GM23338 (cell line): Measurements from ENCODE around the gene GMPPB. TPM values are rescaled to one million over a fixed set of nuclear protein-coding genes. Genes with fewer than 3 reads are reported as not detected.

Experiments used
- ATAC-seq: fragments of 200-7000 bp; cut with Tn5 transposase; 3 replicates; pipeline ENCODE4 v1.9.1; 2020
- DNase-seq: peaks from one replicate; pipeline ENCODE4 v3.0.0-alpha.2; 2015; ENCODE audit warnings: low spot score
- H2AFZ ChIP-seq: fragments of 200-600 bp; sonication (generic); 2 replicates; pipeline ENCODE4 v1.8.0; 2016; ENCODE audit warnings: antibody characterized with exemption, mild to moderate bottlenecking, moderate library complexity
- H3F3A ChIP-seq: fragments of 200-600 bp; sonication (generic); replicated peaks from 2 replicates; pipeline ENCODE4 v1.8.0; 2017; ENCODE audit warnings: antibody characterized with exemption, mixed run types, low read depth
- H3K27ac ChIP-seq: fragments of 200-600 bp; sonication (generic); 2 replicates; pipeline ENCODE4 v1.6.1; 2016; ENCODE audit warnings: low read depth
- H3K27me3 ChIP-seq: fragments of 200-600 bp; sonication (generic); 2 replicates; pipeline ENCODE4 v1.8.0; 2016; ENCODE audit warnings: mild to moderate bottlenecking, mixed run types, moderate library complexity; ENCODE audit not compliant: insufficient read depth
- H3K36me3 ChIP-seq: fragments of 200-600 bp; sonication (generic); 2 replicates; pipeline ENCODE4 v1.8.0; 2016; ENCODE audit warnings: mild to moderate bottlenecking; ENCODE audit not compliant: insufficient read depth
- H3K4me1 ChIP-seq: fragments of 200-600 bp; sonication (generic); 2 replicates; pipeline ENCODE4 v1.8.0; 2016; ENCODE audit warnings: mild to moderate bottlenecking, moderate library complexity; ENCODE audit not compliant: insufficient read depth
- H3K4me2 ChIP-seq: fragments of 200-600 bp; sonication (generic); 2 replicates; pipeline ENCODE4 v1.7.1; 2017; ENCODE audit warnings: mixed run types
- H3K4me3 ChIP-seq: fragments of 200-600 bp; sonication (generic); 2 replicates; pipeline ENCODE4 v1.6.1; 2016; ENCODE audit warnings: mixed run types
- H3K79me2 ChIP-seq: fragments of 200-600 bp; sonication (generic); replicated peaks from 2 replicates; pipeline ENCODE4 v1.8.0; 2017; ENCODE audit warnings: mild to moderate bottlenecking; ENCODE audit not compliant: insufficient read depth
- H3K9me2 ChIP-seq: fragments of 200-600 bp; sonication (generic); 2 replicates; pipeline ENCODE4 v1.8.0; 2017; ENCODE audit not compliant: insufficient read depth
- H4K20me1 ChIP-seq: fragments of 200-600 bp; sonication (generic); replicated peaks from 2 replicates; pipeline ENCODE4 v1.8.0; 2017; ENCODE audit warnings: mild to moderate bottlenecking; ENCODE audit not compliant: insufficient read depth
- H3K27ac Mint-ChIP-seq: 2 replicates; pipeline ENCODE4 v1.8.0; 2020; ENCODE audit warnings: inconsistent platforms, mild to moderate bottlenecking, moderate library complexity, mixed read lengths
- H3K27me3 Mint-ChIP-seq: 3 replicates; pipeline ENCODE4 v1.8.0; 2022; ENCODE audit warnings: low read depth, mild to moderate bottlenecking, moderate library complexity, mixed read lengths, inconsistent platforms; ENCODE audit not compliant: insufficient read depth, poor library complexity
- H3K36me3 Mint-ChIP-seq: 3 replicates; pipeline ENCODE4 v1.8.0; 2021; ENCODE audit warnings: low read depth, mild to moderate bottlenecking, inconsistent platforms, moderate library complexity, mixed read lengths
- H3K4me1 Mint-ChIP-seq: 3 replicates; pipeline ENCODE4 v1.8.0; 2020; ENCODE audit warnings: mild to moderate bottlenecking, inconsistent platforms, mixed read lengths
- H3K4me3 Mint-ChIP-seq: 3 replicates; pipeline ENCODE4 v1.8.0; 2021; ENCODE audit warnings: moderate library complexity, mild to moderate bottlenecking, inconsistent platforms, mixed read lengths
- H3K9me3 Mint-ChIP-seq: 3 replicates; pipeline ENCODE4 v1.8.0; 2020; ENCODE audit warnings: moderate library complexity, mild to moderate bottlenecking, inconsistent platforms, mixed read lengths
- EZH2 ChIP-seq: fragments of 200-600 bp; sonication (generic); IDR thresholded peaks from one replicate; pipeline ENCODE4 v1.8.0; 2017; ENCODE audit warnings: antibody characterized with exemption, mild to moderate bottlenecking, low read depth; ENCODE audit not compliant: unreplicated experiment
- EZH2phosphoT487 ChIP-seq: fragments of 200-600 bp; sonication (generic); IDR thresholded peaks from one replicate; pipeline ENCODE4 v1.8.1; 2018; ENCODE audit warnings: antibody characterized with exemption; ENCODE audit not compliant: unreplicated experiment
- NANOG ChIP-seq: IDR thresholded peaks from 2 replicates; pipeline ENCODE4 v1.6.1; 2016; ENCODE audit warnings: antibody characterized with exemption, borderline replicate concordance
- POLR2AphosphoS5 ChIP-seq: IDR thresholded peaks from 2 replicates; pipeline ENCODE4 v1.6.1; 2016; ENCODE audit warnings: antibody characterized with exemption, low read depth
- ZNF114 ChIP-seq: fragments of 250-450 bp; sonication (Bioruptor Pico); IDR thresholded peaks from 2 replicates; pipeline ENCODE4 v1.5.0; 2020; ENCODE audit warnings: mild to moderate bottlenecking, moderate library complexity
- ZNF331 ChIP-seq: fragments of 250-450 bp; sonication (Bioruptor Pico); IDR thresholded peaks from 2 replicates; pipeline ENCODE4 v1.5.0; 2020; ENCODE audit warnings: low read depth, mild to moderate bottlenecking, moderate library complexity
- polyA plus RNA-seq: library from polyadenylated mRNA; unstranded; fragments of >200 nt; fragmentation: Nextera tagmentation; extraction: Ambion mirVana; gene quantifications from 2 replicates; pipeline ENCODE4 v1.2.1, GENCODE V29; 2016
- total RNA-seq: library from RNA; depleted of rRNA; stranded (reverse); fragments of >200 nt; shearing (Covaris generic); gene quantifications from 2 replicates; pipeline ENCODE4 v1.2.3, GENCODE V29; 2014
- TF ChIP-seq, protein P1 (sequence below): IDR thresholded peaks from one replicate; pipeline ENCODE4 v1.6.1; 2018; ENCODE audit warnings: antibody characterized with exemption; ENCODE audit not compliant: unreplicated experiment
- TF ChIP-seq, protein P2 (sequence below), 2 experiments: fragments of 200-600 bp in 1 of 2; sonication (generic) in 1 of 2; conservative IDR thresholded peaks; 2 replicates each; pipeline versions ENCODE4 v1.5.1 to v1.6.1; 2016 to 2017; ENCODE audit warnings: antibody characterized with exemption in 2 of 2, low read depth in 2 of 2, mild to moderate bottlenecking in 2 of 2, moderate library complexity in 1 of 2
- TF ChIP-seq, protein P3 (sequence below): IDR thresholded peaks from 2 replicates; pipeline ENCODE4 v1.6.1; 2016; ENCODE audit warnings: antibody characterized with exemption

Gene GMPPB
- total and polyA plus RNA-seq, 2 experiments from 2014 or later, result 10.2 to 36.1 TPM

DNA sequence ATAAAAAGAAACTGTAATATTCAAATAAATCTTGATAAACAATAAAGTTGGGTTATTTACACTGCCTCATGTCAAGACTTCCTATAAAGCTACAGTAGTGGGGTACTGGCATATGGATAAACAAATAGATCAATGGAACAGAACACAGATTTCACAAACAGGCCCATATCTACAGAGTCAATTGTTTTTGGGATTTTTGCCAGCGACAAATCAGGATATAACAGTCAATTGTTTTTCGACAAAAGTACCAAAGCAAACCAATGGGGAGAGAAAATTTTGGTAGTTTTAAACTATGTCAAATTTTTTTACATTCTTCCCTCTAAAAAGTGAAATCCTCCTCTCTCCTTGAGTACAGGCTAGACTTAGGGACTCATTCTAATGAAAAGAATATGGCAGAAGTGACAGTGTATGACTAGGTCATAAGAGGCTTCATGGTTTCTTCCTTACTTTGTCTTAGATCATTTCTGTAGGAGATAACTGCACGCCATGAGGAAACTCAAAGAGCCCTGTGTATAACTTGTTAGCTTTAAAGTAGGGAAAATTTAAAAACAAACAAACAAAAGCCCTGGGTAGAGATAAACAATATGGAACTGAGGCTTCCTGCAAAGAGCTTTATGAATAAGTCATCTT lies 45.6 kb upstream of the GMPPB start (continued):
- TF ChIP-seq, protein P1, sequence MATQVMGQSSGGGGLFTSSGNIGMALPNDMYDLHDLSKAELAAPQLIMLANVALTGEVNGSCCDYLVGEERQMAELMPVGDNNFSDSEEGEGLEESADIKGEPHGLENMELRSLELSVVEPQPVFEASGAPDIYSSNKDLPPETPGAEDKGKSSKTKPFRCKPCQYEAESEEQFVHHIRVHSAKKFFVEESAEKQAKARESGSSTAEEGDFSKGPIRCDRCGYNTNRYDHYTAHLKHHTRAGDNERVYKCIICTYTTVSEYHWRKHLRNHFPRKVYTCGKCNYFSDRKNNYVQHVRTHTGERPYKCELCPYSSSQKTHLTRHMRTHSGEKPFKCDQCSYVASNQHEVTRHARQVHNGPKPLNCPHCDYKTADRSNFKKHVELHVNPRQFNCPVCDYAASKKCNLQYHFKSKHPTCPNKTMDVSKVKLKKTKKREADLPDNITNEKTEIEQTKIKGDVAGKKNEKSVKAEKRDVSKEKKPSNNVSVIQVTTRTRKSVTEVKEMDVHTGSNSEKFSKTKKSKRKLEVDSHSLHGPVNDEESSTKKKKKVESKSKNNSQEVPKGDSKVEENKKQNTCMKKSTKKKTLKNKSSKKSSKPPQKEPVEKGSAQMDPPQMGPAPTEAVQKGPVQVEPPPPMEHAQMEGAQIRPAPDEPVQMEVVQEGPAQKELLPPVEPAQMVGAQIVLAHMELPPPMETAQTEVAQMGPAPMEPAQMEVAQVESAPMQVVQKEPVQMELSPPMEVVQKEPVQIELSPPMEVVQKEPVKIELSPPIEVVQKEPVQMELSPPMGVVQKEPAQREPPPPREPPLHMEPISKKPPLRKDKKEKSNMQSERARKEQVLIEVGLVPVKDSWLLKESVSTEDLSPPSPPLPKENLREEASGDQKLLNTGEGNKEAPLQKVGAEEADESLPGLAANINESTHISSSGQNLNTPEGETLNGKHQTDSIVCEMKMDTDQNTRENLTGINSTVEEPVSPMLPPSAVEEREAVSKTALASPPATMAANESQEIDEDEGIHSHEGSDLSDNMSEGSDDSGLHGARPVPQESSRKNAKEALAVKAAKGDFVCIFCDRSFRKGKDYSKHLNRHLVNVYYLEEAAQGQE, result no peak

DNA sequence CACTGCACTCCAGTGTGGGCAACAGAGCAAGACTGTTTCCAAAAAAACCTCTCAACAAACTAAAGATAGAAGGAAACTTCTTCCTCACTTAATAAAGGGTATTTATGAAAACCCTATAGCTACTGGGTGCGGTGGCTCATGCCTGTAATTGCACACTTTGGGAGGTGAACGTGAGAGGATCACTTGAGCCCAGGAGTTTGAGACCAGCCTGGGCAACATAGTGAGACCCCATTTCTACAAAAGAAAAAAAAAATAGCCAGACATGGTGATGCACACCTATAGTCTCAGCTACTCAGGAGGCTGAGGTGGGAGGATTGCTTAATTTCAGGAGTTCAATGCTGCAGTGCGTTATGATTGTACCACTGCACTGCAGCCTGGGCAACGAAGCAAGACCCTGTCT lies 40.2 kb upstream of the GMPPB start:
- Histone ChIP-seq H3K4me3 (no peak overlapping the region), H4K20me1 (peaks cover 27% of the 10 kb centered on the region), H2AFZ (no peak overlapping the region), H3K4me2 (no peak overlapping the region), H3K27ac (no peak overlapping the region), H3F3A (0 out of 2 replicates have a peak, but pooled peaks cover 5% of the 10 kb centered on the region), H3K4me1 (no peaks in the 10 kb centered on the region), H3K27me3 (no peaks in the 10 kb centered on the region), H3K9me2 (no peaks in the 10 kb centered on the region), H3K79me2 (peaks cover 98% of the 10 kb centered on the region), H3K36me3 (no peaks in the 10 kb centered on the region)
- Mint-ChIP-seq H3K27ac (no peak overlapping the region), H3K27me3 (no peaks in the 10 kb centered on the region), H3K4me1 (no peaks in the 10 kb centered on the region), H3K9me3 (no peaks in the 10 kb centered on the region), H3K36me3 (no peaks in the 10 kb centered on the region), H3K4me3 (no peak overlapping the region)
- no peak for DNase-seq
- ATAC-seq, result no peak
- TF ChIP-seq ZNF114 (no peak), ZNF331 (CRISPR knock-in tag) (no peak), POLR2AphosphoS5 (no peak), NANOG (no peak), EZH2phosphoT487 (no peak), EZH2 (no peak)
- TF ChIP-seq, protein P1, result no peak
- TF ChIP-seq, protein P2, sequence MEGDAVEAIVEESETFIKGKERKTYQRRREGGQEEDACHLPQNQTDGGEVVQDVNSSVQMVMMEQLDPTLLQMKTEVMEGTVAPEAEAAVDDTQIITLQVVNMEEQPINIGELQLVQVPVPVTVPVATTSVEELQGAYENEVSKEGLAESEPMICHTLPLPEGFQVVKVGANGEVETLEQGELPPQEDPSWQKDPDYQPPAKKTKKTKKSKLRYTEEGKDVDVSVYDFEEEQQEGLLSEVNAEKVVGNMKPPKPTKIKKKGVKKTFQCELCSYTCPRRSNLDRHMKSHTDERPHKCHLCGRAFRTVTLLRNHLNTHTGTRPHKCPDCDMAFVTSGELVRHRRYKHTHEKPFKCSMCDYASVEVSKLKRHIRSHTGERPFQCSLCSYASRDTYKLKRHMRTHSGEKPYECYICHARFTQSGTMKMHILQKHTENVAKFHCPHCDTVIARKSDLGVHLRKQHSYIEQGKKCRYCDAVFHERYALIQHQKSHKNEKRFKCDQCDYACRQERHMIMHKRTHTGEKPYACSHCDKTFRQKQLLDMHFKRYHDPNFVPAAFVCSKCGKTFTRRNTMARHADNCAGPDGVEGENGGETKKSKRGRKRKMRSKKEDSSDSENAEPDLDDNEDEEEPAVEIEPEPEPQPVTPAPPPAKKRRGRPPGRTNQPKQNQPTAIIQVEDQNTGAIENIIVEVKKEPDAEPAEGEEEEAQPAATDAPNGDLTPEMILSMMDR (conservative IDR thresholded peaks at IDR 0.05; ENCODE audit: low read depth in 2 of 2), result no peak
- TF ChIP-seq, protein P3, sequence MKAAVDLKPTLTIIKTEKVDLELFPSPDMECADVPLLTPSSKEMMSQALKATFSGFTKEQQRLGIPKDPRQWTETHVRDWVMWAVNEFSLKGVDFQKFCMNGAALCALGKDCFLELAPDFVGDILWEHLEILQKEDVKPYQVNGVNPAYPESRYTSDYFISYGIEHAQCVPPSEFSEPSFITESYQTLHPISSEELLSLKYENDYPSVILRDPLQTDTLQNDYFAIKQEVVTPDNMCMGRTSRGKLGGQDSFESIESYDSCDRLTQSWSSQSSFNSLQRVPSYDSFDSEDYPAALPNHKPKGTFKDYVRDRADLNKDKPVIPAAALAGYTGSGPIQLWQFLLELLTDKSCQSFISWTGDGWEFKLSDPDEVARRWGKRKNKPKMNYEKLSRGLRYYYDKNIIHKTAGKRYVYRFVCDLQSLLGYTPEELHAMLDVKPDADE, result no peak
